Common myeloid progenitor, CD34-positive (primary cell): ENCODE data around the gene OBP2A.

Experiments used
- CTCF ChIA-PET: fragments of 350-600 bp; sonication (Branson Sonifier 250); formaldehyde crosslinking; loops from one replicate; lab custom pipeline; 2021; ENCODE audit warnings: antibody characterized with exemption; lab: Charles Lee
- POLR2A ChIA-PET: fragments of 350-600 bp; sonication (Branson Sonifier 250); formaldehyde crosslinking; loops from one replicate; lab custom pipeline; 2021; ENCODE audit warnings: antibody characterized with exemption; lab: Charles Lee
- DNase-seq, 3 donors: peaks; one replicate each; pipeline versions ENCODE4 v3.0.0 to v3.0.0-alpha.2; 2013
- H3K27ac ChIP-seq, 2 experiments: 1 replicate in 1 of 2; 2 replicates in 1 of 2; pipeline ENCODE4 v1.7.0; 2013; ENCODE audit warnings: inconsistent platforms in 2 of 2, low read length in 2 of 2, mild to moderate bottlenecking in 2 of 2, low read depth in 1 of 2, moderate library complexity in 1 of 2; ENCODE audit not compliant: severe bottlenecking in 2 of 2, insufficient read depth in 1 of 2, poor library complexity in 1 of 2
- H3K27me3 ChIP-seq, 5 experiments: replicated peaks in 2 of 5; 1 replicate in 3 of 5; 2 replicates in 2 of 5; pipeline versions ENCODE4 v1.6.1 to v1.7.0; 2013; ENCODE audit warnings: low read length in 4 of 5, mild to moderate bottlenecking in 2 of 5, moderate library complexity in 2 of 5, inconsistent platforms in 1 of 5; ENCODE audit not compliant: insufficient read depth in 5 of 5, control insufficient read depth in 4 of 5
- H3K36me3 ChIP-seq, 4 experiments: 1 replicate in 2 of 4; 2 replicates in 2 of 4; pipeline versions ENCODE4 v1.6.1 to v1.7.0; 2013; ENCODE audit warnings: low read length in 3 of 4, control low read depth in 1 of 4, mild to moderate bottlenecking in 1 of 4; ENCODE audit not compliant: control insufficient read depth in 4 of 4, insufficient read depth in 4 of 4
- H3K4me1 ChIP-seq, 4 experiments: 1 replicate in 3 of 4; 2 replicates in 1 of 4; pipeline versions ENCODE4 v1.6.1 to v1.7.1; 2013; ENCODE audit warnings: low read length in 3 of 4, mild to moderate bottlenecking in 3 of 4, control low read depth in 1 of 4, inconsistent platforms in 1 of 4, moderate library complexity in 1 of 4; ENCODE audit not compliant: control insufficient read depth in 4 of 4, insufficient read depth in 4 of 4; ENCODE audit errors: control extremely low read depth in 1 of 4
- H3K4me3 ChIP-seq, 7 experiments: 1 replicate in 4 of 7; 2 replicates in 3 of 7; pipeline versions ENCODE4 v1.5.1 to v1.7.0; 2013; ENCODE audit warnings: mild to moderate bottlenecking in 7 of 7, low read length in 6 of 7, moderate library complexity in 6 of 7, inconsistent platforms in 2 of 7, low read depth in 2 of 7, control low read depth in 1 of 7; ENCODE audit not compliant: insufficient read depth in 4 of 7, control insufficient read depth in 1 of 7; ENCODE audit errors: extremely low read depth in 1 of 7
- H3K9me3 ChIP-seq, 5 experiments: 1 replicate in 4 of 5; 2 replicates in 1 of 5; pipeline versions ENCODE4 v1.6.1 to v1.7.1; 2013; ENCODE audit warnings: low read length in 4 of 5, mild to moderate bottlenecking in 2 of 5, inconsistent platforms in 1 of 5, low read depth in 1 of 5, moderate library complexity in 1 of 5; ENCODE audit not compliant: control insufficient read depth in 4 of 5, insufficient read depth in 2 of 5; ENCODE audit errors: control extremely low read depth in 1 of 5
- WGBS: methylation state at CpG from one replicate; pipeline ENCODE4 v1.1.5; 2013; ENCODE audit not compliant: insufficient coverage; 5-methylcytosine and 5-hydroxymethylcytosine counted together

The OBP2A gene

GRCh38 chr9:135505406-135506187 is 40.3 kb upstream of the OBP2A start:
- CTCF ChIA-PET = interaction anchor here (0.7 to 1.5 kb wide), 6 partner anchors 10 to 286 kb away, joined by 3 to 6 read pairs (median 4); no protein-coding TSS in a partner anchor

DNA sequence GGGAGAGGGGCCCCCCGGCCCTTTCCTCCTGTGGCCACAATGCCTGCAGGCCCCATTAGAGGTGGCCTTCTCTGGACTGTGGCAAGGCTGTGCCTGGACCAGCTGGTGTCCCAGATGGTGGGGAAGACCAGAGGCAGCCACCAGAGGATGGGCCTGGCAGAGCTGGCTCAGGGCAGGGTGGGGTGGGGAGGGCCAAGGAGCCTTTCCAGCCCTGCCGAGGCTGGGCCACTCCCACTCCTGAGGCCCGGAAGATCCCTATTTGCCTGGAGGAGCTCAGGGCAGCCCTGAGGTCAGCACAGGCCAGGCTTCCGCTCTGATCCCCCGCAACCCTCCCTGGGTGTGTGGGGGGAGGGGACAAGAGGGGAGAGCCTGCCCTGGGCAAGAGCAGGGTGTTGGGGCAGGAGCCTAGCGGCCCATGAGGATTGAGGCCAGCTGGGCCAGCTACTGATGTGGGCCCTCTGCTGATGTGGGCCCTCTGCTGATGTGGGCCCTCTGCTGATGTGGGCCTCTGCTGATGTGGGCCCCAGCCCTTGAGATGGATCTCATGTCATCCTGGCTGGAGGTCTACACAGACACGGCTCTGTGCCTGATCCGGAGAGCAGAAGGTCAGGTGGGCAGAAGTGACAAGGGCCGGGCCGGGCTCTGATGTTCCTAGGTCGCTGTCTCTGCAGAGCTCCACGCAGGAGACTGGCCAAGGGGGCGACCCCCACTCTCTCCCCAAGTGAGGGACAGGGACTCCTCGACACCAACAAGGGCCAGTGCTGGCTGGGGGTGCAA is 39.4 kb upstream of the OBP2A start:
- Histone ChIP-seq H3K27me3 (peaks cover 0 to 2% (median 0%) of the 10 kb centered on the region in 5 experiments), H3K36me3 (peaks cover 0 to 40% (median 29%) of the 10 kb centered on the region in 4 experiments), H3K4me1 (peaks cover 0 to 13% (median 9%) of the 10 kb centered on the region in 4 experiments), H3K9me3 (peaks cover 0 to 6% (median 0%) of the 10 kb centered on the region in 5 experiments), H3K27ac (no peak overlapping the region), H3K4me3 (no peak overlapping the region)
- 91% methylated on average over 12 of the region's 14 CpGs for WGBS
- POLR2A ChIA-PET = no interaction called here
- CTCF ChIA-PET = no interaction called here
- DNase-seq = no peak

More at GRCh38 chr9:135505406-135506187, 40.3 kb upstream of the OBP2A start:
- no peak for DNase-seq
- 98% methylated on average over 17 of the region's 24 CpGs for WGBS
- Histone ChIP-seq H3K36me3 (peaks cover 0 to 41% (median 29%) of the 10 kb centered on the region in 4 experiments), H3K4me3 (no peak overlapping the region), H3K9me3 (peaks cover 0 to 6% (median 0%) of the 10 kb centered on the region in 5 experiments), H3K27ac (no peak overlapping the region), H3K4me1 (peaks cover 0 to 19% (median 13%) of the 10 kb centered on the region in 4 experiments), H3K27me3 (peaks cover 0 to 2% (median 0%) of the 10 kb centered on the region in 5 experiments)
- POLR2A ChIA-PET = no interaction called here

GRCh38 chr9:135507104-135508035 is 38.6 kb upstream of the OBP2A start:
- CTCF ChIA-PET = no interaction called here
- POLR2A ChIA-PET = no interaction called here
- WGBS = 95% methylated on average over 18 of the region's 23 CpGs
- Histone ChIP-seq H3K4me3 (no peak overlapping the region), H3K9me3 (peaks cover 0 to 6% (median 0%) of the 10 kb centered on the region in 5 experiments), H3K27me3 (peaks cover 0 to 5% (median 0%) of the 10 kb centered on the region in 5 experiments), H3K4me1 (peaks cover 0 to 7% (median 4%) of the 10 kb centered on the region in 4 experiments), H3K36me3 (peaks cover 0 to 33% (median 26%) of the 10 kb centered on the region in 4 experiments), H3K27ac (no peak overlapping the region)
- DNase-seq = no peak

DNA sequence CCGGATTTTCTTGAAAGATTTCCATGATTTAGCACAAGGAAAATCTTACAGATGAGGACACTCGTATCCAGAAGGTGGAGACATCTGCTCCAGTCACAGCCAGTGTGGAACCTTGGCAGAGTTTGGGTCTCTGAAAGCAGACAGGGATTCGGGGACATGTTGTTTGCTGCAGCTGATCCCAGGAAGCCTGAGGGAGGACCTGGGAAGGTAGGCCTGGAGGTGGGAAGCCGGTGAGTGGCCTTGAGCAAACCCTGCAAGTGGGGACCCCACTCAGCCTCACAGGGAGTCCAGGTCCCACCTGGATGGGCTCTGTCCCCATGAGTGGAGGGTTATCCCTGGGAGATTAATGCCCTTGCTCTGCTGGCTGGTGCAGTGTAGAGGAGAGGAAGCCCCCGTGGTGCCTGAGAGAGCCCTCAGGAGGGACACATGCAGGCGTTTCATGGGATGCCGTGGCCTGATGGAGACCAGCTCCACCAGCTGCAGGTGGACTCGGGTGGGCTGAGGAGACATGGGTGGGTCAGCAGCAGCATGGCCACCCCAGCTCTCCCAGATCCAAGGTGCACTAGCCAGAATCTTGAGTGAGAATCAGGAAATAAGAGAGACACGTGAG is 37.6 kb upstream of the OBP2A start:
- Histone ChIP-seq H3K4me3 (no peak overlapping the region), H3K4me1 (peaks cover 0 to 6% (median under 1%) of the 10 kb centered on the region in 4 experiments), H3K36me3 (peaks cover 0 to 23% (median 17%) of the 10 kb centered on the region in 4 experiments), H3K27ac (no peak overlapping the region), H3K27me3 (peaks cover 0 to 5% (median 0%) of the 10 kb centered on the region in 5 experiments), H3K9me3 (peaks cover 0 to 6% (median 0%) of the 10 kb centered on the region in 5 experiments)
- ChIA-PET CTCF (no interaction called here), POLR2A (no interaction called here)
- DNase-seq = no peak
- 97% methylated on average over 8 of the region's 9 CpGs for WGBS

DNA sequence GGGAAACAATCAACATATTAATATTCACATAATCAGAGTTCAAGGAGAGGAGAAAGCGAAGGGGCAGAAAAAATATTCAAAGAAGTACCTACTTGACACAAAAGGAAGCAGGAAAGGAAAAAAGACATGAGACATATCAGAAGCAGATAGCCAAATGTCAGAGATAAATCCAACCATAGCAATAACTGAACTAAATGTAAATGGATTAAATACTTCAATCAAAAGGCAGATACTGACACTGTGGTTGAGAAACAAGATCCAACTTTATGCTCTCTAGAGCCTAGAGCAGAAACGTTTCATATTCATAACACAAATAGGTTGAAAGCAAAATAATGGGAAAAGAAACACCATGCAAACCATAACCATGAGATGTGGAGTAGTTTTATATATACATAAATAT is 36.5 kb upstream of the OBP2A start:
- Histone ChIP-seq H3K4me3 (no peak overlapping the region), H3K27me3 (peaks cover 0 to 10% (median 0%) of the 10 kb centered on the region in 5 experiments), H3K4me1 (peaks cover 0 to 6% (median under 1%) of the 10 kb centered on the region in 4 experiments), H3K27ac (no peak overlapping the region), H3K36me3 (peaks cover 0 to 12% (median 7%) of the 10 kb centered on the region in 4 experiments), H3K9me3 (peaks cover 0 to 6% (median 0%) of the 10 kb centered on the region in 5 experiments)
- no peak for DNase-seq
- ChIA-PET CTCF (no interaction called here), POLR2A (no interaction called here)
- WGBS = no CpG with 5 or more reads among the region's 2 CpGs

GRCh38 chr9:135512241-135512603 is 33.7 kb upstream of the OBP2A start:
- Histone ChIP-seq H3K4me1 (peaks cover 0 to 9% (median 2%) of the 10 kb centered on the region in 4 experiments), H3K9me3 (peaks cover 0 to 6% (median 0%) of the 10 kb centered on the region in 5 experiments), H3K27ac (no peak overlapping the region), H3K27me3 (peaks cover 0 to 22% (median 0%) of the 10 kb centered on the region in 5 experiments), H3K36me3 (no peaks in the 10 kb centered on the region), H3K4me3 (no peak overlapping the region)
- DNase-seq = no peak
- ChIA-PET CTCF (no interaction called here), POLR2A (no interaction called here)
- WGBS = 84% methylated on average over 6 of the region's 10 CpGs
